Peyer's patch (tissue), 4 donors: ENCODE measurements around the gene KLHL20.

Experiments
- CTCF ChIP-seq, 6 experiments: fragments of 450-650 bp in 4 of 6; fragments of 200-600 bp in 2 of 6; sonication (generic) in 1 of 6; IDR thresholded peaks; one replicate each; pipeline ENCODE4 v1.5.1; 2017 to 2019; ENCODE audit warnings: antibody characterized with exemption in 6 of 6, mild to moderate bottlenecking in 3 of 6, moderate library complexity in 1 of 6
- POLR2A ChIP-seq, 2 donors: fragments of 450-650 bp; IDR thresholded peaks; one replicate each; pipeline ENCODE4 v1.5.1; 2017; ENCODE audit warnings: antibody characterized with exemption in 2 of 2, mild to moderate bottlenecking in 2 of 2, moderate library complexity in 2 of 2

GRCh38 chr1:173758110-173758509 is 43.3 kb downstream of the KLHL20 start:
- TF ChIP-seq POLR2A (IDR thresholded peaks at IDR 0.05) (no peak), CTCF (IDR thresholded peaks at IDR 0.05) (no peak)
